Measurements from ENCODE around the gene CACNG6.
A peak's percentile ranks its signal among the peaks of the same experiment; 100 is the strongest.

The CACNG6 gene

GRCh38 chr19:53971673-53972072 lies 19.8 kb upstream of the CACNG6 start:
- in situ Hi-C loops (cut with HindIII; ENCODE audit: low pct_ligation_motif_present, low sequenced_read_pairs) = no loop called here
- Histone ChIP-seq H3K4me3 (ENCODE audit: low read depth, low read length) (no peak overlapping the region), H3K36me3 (replicated peaks) (no peaks in the 10 kb centered on the region), H3K27me3 (replicated peaks) (no peaks in the 10 kb centered on the region), H3K27ac (no peak overlapping the region)
- no peak for DNase-seq
- no peak for TF ChIP-seq CTCF (IDR thresholded peaks at IDR 0.05; ENCODE audit: low read depth, low read length, missing control alignments)

- H3K36me3 ChIP-seq (replicated peaks) = no peaks in the 10 kb centered on the region
- peak; percentile 85 for DNase-seq
- H3K27ac ChIP-seq = no peak overlapping the region
- TF ChIP-seq CTCF (IDR thresholded peaks at IDR 0.05; ENCODE audit: low read depth, low read length, missing control alignments) = no peak
- H3K4me3 ChIP-seq (ENCODE audit: low read depth, low read length) = peak overlapping the region; percentile 9
- no peaks in the 10 kb centered on the region for H3K27me3 ChIP-seq (replicated peaks)
- in situ Hi-C loops (cut with HindIII; ENCODE audit: low pct_ligation_motif_present, low sequenced_read_pairs) = no loop called here
Observed at GRCh38 chr19:53977429-53977990, 13.9 kb upstream of the CACNG6 start.

GRCh38 chr19:53977991-53978731 lies 13.3 kb upstream of the CACNG6 start:
- in situ Hi-C loops (cut with HindIII; ENCODE audit: low pct_ligation_motif_present, low sequenced_read_pairs) = no loop called here
- peak overlapping the region; percentile 9 for H3K4me3 ChIP-seq (ENCODE audit: low read depth, low read length)
- H3K27me3 ChIP-seq (replicated peaks) = no peaks in the 10 kb centered on the region
- TF ChIP-seq CTCF (IDR thresholded peaks at IDR 0.05; ENCODE audit: low read depth, low read length, missing control alignments) = no peak
- no peak overlapping the region for H3K27ac ChIP-seq
- no peaks in the 10 kb centered on the region for H3K36me3 ChIP-seq (replicated peaks)
- DNase-seq = peak; percentile 91

GRCh38 chr19:53978975-53979801 lies 12.2 kb upstream of the CACNG6 start:
- no peak for TF ChIP-seq CTCF (IDR thresholded peaks at IDR 0.05; ENCODE audit: low read depth, low read length, missing control alignments)
- peak overlapping the region; percentile 52 for H3K4me3 ChIP-seq (ENCODE audit: low read depth, low read length)
- no peaks in the 10 kb centered on the region for H3K27me3 ChIP-seq (replicated peaks)
- in situ Hi-C loops (cut with HindIII; ENCODE audit: low pct_ligation_motif_present, low sequenced_read_pairs) = no loop called here
- no peak overlapping the region for H3K27ac ChIP-seq
- no peaks in the 10 kb centered on the region for H3K36me3 ChIP-seq (replicated peaks)
- DNase-seq = no peak

- peak overlapping the region; percentile 39 for H3K4me3 ChIP-seq (ENCODE audit: low read depth, low read length)
- in situ Hi-C loops (cut with HindIII; ENCODE audit: low pct_ligation_motif_present, low sequenced_read_pairs) = no loop called here
- DNase-seq = peak; percentile 70
Observed at GRCh38 chr19:53980539-53981375, 10.7 kb upstream of the CACNG6 start.

More at GRCh38 chr19:53980539-53981375, 10.7 kb upstream of the CACNG6 start:
- H3K27ac ChIP-seq = peak overlapping the region; percentile 49
- H3K36me3 ChIP-seq (replicated peaks) = no peaks in the 10 kb centered on the region
- H3K27me3 ChIP-seq (replicated peaks) = no peaks in the 10 kb centered on the region
- TF ChIP-seq CTCF (IDR thresholded peaks at IDR 0.05; ENCODE audit: low read depth, low read length, missing control alignments) = no peak

Data from brain microvascular endothelial cell (primary cell).